B cell (primary cell): ENCODE results near the gene LMO3. TPM values are rescaled to one million over a fixed set of nuclear protein-coding genes. Genes with fewer than 3 reads are reported as not detected.

Experiments used
- ATAC-seq: fragments of 200-7000 bp; cut with Tn5 transposase; one replicate; pipeline ENCODE4 v1.10.0; 2021; ENCODE audit warnings: low read depth, mild to moderate bottlenecking, moderate number of reproducible peaks, moderate library complexity
- CTCF ChIA-PET: fragments of 350-600 bp; sonication (Branson Sonifier 250); formaldehyde crosslinking; loops from one replicate; lab custom pipeline; 2021; ENCODE audit warnings: antibody characterized with exemption, inconsistent platforms; lab: Charles Lee
- POLR2A ChIA-PET: fragments of 350-600 bp; sonication (Branson Sonifier 250); formaldehyde crosslinking; loops from one replicate; lab custom pipeline; 2021; ENCODE audit warnings: antibody characterized with exemption; lab: Charles Lee
- DNase-seq: peaks from one replicate; pipeline ENCODE4 v3.0.0; 2013
- H2AFZ ChIP-seq: 2 replicates; pipeline ENCODE4 v1.6.1; 2012; ENCODE audit warnings: mild to moderate bottlenecking, low read depth, low read length; ENCODE audit not compliant: insufficient read depth, poor library complexity, severe bottlenecking
- H3K27ac ChIP-seq, 2 donors: 1 replicate in 1 of 2; 2 replicates in 1 of 2; pipeline ENCODE4 v1.5.1; 2012 to 2013; ENCODE audit warnings: low read length in 2 of 2, mild to moderate bottlenecking in 2 of 2, moderate library complexity in 1 of 2
- H3K27me3 ChIP-seq, 4 experiments: fragments of 200-600 bp in 1 of 4; sonication (generic) in 1 of 4; replicated peaks in 1 of 4; 1 replicate in 2 of 4; 2 replicates in 2 of 4; pipeline versions ENCODE4 v1.6.1 to v1.7.0; 2013 to 2016; ENCODE audit warnings: low read length in 3 of 4, mild to moderate bottlenecking in 2 of 4, mixed read lengths in 1 of 4, moderate library complexity in 1 of 4; ENCODE audit not compliant: insufficient read depth in 4 of 4, control insufficient read depth in 3 of 4; ENCODE audit errors: control extremely low read depth in 1 of 4
- H3K36me3 ChIP-seq, 2 experiments: replicated peaks in 1 of 2; 1 replicate in 1 of 2; 2 replicates in 1 of 2; pipeline versions ENCODE4 v1.6.1 to v1.7.1; 2013; ENCODE audit warnings: low read length in 1 of 2; ENCODE audit not compliant: insufficient read depth in 2 of 2, control insufficient read depth in 1 of 2; ENCODE audit errors: control extremely low read depth in 1 of 2, extremely low read depth in 1 of 2
- H3K4me1 ChIP-seq, 2 donors: fragments of 200-600 bp in 1 of 2; sonication (generic) in 1 of 2; 1 replicate in 1 of 2; 2 replicates in 1 of 2; pipeline versions ENCODE4 v1.5.1 to v1.6.1; 2013 to 2017; ENCODE audit warnings: low read length in 2 of 2; ENCODE audit not compliant: control insufficient read depth in 2 of 2, insufficient read depth in 2 of 2
- H3K4me2 ChIP-seq: replicated peaks from 2 replicates; pipeline ENCODE3; 2012; ENCODE audit warnings: mild to moderate bottlenecking, low read depth, low read length; ENCODE audit not compliant: poor library complexity, severe bottlenecking
- H3K4me3 ChIP-seq, 5 experiments: fragments of 200-600 bp in 1 of 5; sonication (generic) in 1 of 5; 1 replicate in 3 of 5; 2 replicates in 2 of 5; pipeline versions ENCODE4 v1.5.1 to v1.7.0; 2011 to 2016; ENCODE audit warnings: low read length in 4 of 5, mild to moderate bottlenecking in 4 of 5, low read depth in 2 of 5, control low read depth in 1 of 5, moderate library complexity in 1 of 5; ENCODE audit not compliant: insufficient read depth in 1 of 5; ENCODE audit errors: control extremely low read depth in 1 of 5, extremely low read depth in 1 of 5
- H3K79me2 ChIP-seq: fragments of 200-600 bp; sonication (generic); one replicate; pipeline ENCODE4 v1.6.0; 2016; ENCODE audit warnings: low read length; ENCODE audit not compliant: control insufficient read depth, insufficient read depth
- H3K9ac ChIP-seq: fragments of 200-600 bp; sonication (generic); 2 replicates; pipeline ENCODE4 v1.6.1; 2017; ENCODE audit warnings: mild to moderate bottlenecking, low read length, moderate library complexity
- H3K9me3 ChIP-seq, 3 donors: one replicate each; pipeline versions ENCODE4 v1.6.1 to v1.7.1; 2013; ENCODE audit warnings: low read length in 2 of 3; ENCODE audit not compliant: control insufficient read depth in 2 of 3, insufficient read depth in 1 of 3; ENCODE audit errors: control extremely low read depth in 1 of 3
- H4K20me1 ChIP-seq: 2 replicates; pipeline ENCODE4 v1.6.0; 2012; ENCODE audit warnings: mild to moderate bottlenecking, low read length; ENCODE audit not compliant: insufficient read depth, control insufficient read depth, poor library complexity, severe bottlenecking
- H3K27ac Mint-ChIP-seq: one replicate; pipeline ENCODE4 v1.8.0; 2021; ENCODE audit warnings: mixed read lengths
- H3K27me3 Mint-ChIP-seq: one replicate; pipeline ENCODE4 v1.8.0; 2021; ENCODE audit warnings: mixed read lengths
- H3K4me1 Mint-ChIP-seq: one replicate; pipeline ENCODE4 v1.8.0; 2021; ENCODE audit warnings: mixed read lengths
- H3K4me3 Mint-ChIP-seq: one replicate; pipeline ENCODE4 v1.8.0; 2021; ENCODE audit warnings: mixed read lengths
- H3K9me3 Mint-ChIP-seq: one replicate; pipeline ENCODE4 v1.8.0; 2022; ENCODE audit warnings: mixed read lengths; ENCODE audit not compliant: insufficient read depth
- CTCF ChIP-seq: fragments of 200-600 bp; IDR thresholded peaks from one replicate; pipeline ENCODE4 v1.8.0; 2022; ENCODE audit warnings: antibody characterized with exemption, mild to moderate bottlenecking
- EZH2 ChIP-seq: IDR thresholded peaks from 2 replicates; pipeline ENCODE4 v1.6.1; 2012; ENCODE audit warnings: borderline replicate concordance, low read depth, mild to moderate bottlenecking, moderate library complexity, low read length; ENCODE audit not compliant: insufficient read depth, poor library complexity, severe bottlenecking
- WGBS: methylation state at CpG from one replicate; pipeline ENCODE4 v1.1.5; 2013; ENCODE audit warnings: missing lambda C conversion rate; ENCODE audit not compliant: insufficient coverage; 5-methylcytosine and 5-hydroxymethylcytosine counted together
- intact Hi-C: fragments of 100-400 bp; cut with micrococcal nuclease; formaldehyde crosslinking; loops from one replicate; pipeline ENCODE4 v1.10.0; 2022
- polyA plus RNA-seq: library from polyadenylated mRNA; depleted of rRNA; stranded (reverse); fragments of >200 nt; gene quantifications from 2 replicates; pipeline ENCODE4 v1.2.3, GENCODE V29; 2012
- total RNA-seq, 2 donors: library from RNA; stranded (reverse); fragments of 120-200 nt in 1 of 2; gene quantifications; 1 replicate in 1 of 2; 2 replicates in 1 of 2; pipeline versions ENCODE4 v1.2.3 to v1.2.4, GENCODE V29; 2013 to 2022

The LMO3 gene
- total and polyA plus RNA-seq, 2 donors (not counting 1 experiment from before 2014, with no cell fraction given) = not detected

- H3K4me3 ChIP-seq = no peak overlapping the region
- no peak overlapping the region for H3K27ac ChIP-seq
- no peaks in the 10 kb centered on the region for H3K27me3 ChIP-seq
- H3K4me1 Mint-ChIP-seq = no peaks in the 10 kb centered on the region
- H3K4me3 Mint-ChIP-seq = no peak overlapping the region
- WGBS = 100% methylated on average over 3 of the region's 6 CpGs
- H3K36me3 ChIP-seq = no peaks in the 10 kb centered on the region
- DNase-seq (no peak), ATAC-seq (no peak)
- POLR2A ChIA-PET = no interaction called here
- intact Hi-C loops = no loop called here
- TF ChIP-seq CTCF (no peak), EZH2 (no peak)
- CTCF ChIA-PET = no interaction called here
- no peak overlapping the region for H2AFZ ChIP-seq
- no peaks in the 10 kb centered on the region for H3K4me1 ChIP-seq
- no peak overlapping the region for H3K9ac ChIP-seq
- no peak overlapping the region for H3K4me2 ChIP-seq
- peaks cover 2% of the 10 kb centered on the region for H3K9me3 Mint-ChIP-seq
- no peak overlapping the region for H3K27ac Mint-ChIP-seq
- H4K20me1 ChIP-seq = no peaks in the 10 kb centered on the region
- no peaks in the 10 kb centered on the region for H3K79me2 ChIP-seq
- no peaks in the 10 kb centered on the region for H3K9me3 ChIP-seq
- H3K27me3 Mint-ChIP-seq = no peaks in the 10 kb centered on the region
These were observed 17.1 kb downstream of the LMO3 start for GRCh38 chr12:16588812-16589211.

- no peaks in the 10 kb centered on the region for H3K4me1 Mint-ChIP-seq
- DNase-seq (no peak), ATAC-seq (no peak)
- no peak overlapping the region for H3K4me3 Mint-ChIP-seq
- no peaks in the 10 kb centered on the region for H4K20me1 ChIP-seq
- H3K36me3 ChIP-seq = no peaks in the 10 kb centered on the region
- no peaks in the 10 kb centered on the region for H3K9me3 ChIP-seq
- H3K4me3 ChIP-seq = no peak overlapping the region
- H3K4me1 ChIP-seq = no peaks in the 10 kb centered on the region
- no peak overlapping the region for H3K9ac ChIP-seq
- H3K9me3 Mint-ChIP-seq = peaks cover 5% of the 10 kb centered on the region
- CTCF ChIA-PET = no interaction called here
- H3K27ac Mint-ChIP-seq = no peak overlapping the region
- no peak for TF ChIP-seq EZH2
- no peak for TF ChIP-seq CTCF
- POLR2A ChIA-PET = no interaction called here
- no peak overlapping the region for H3K4me2 ChIP-seq
- H3K27me3 ChIP-seq = no peaks in the 10 kb centered on the region
- H3K27me3 Mint-ChIP-seq = no peaks in the 10 kb centered on the region
- H3K79me2 ChIP-seq = no peaks in the 10 kb centered on the region
- H2AFZ ChIP-seq = no peak overlapping the region
- intact Hi-C loops = no loop called here
- no CpG with 5 or more reads among the region's 1 CpG for WGBS
- no peak overlapping the region for H3K27ac ChIP-seq
These were observed 18.4 kb downstream of the LMO3 start for GRCh38 chr12:16587514-16587913.
